IMR-90 (cell line): ENCODE measurements around the gene SRP9.
"Not testable (repeated sequence)": the region's sequence is repeated elsewhere in the genome, so short reads cannot be mapped to it uniquely, and the experiment has no call there.

Experiments used
- BHLHE40 ChIP-seq: fragments of 150-350 bp; IDR thresholded peaks from 2 replicates; pipeline ENCODE4 v1.6.1; 2016; ENCODE audit warnings: mild to moderate bottlenecking, low read depth, low read length
- CEBPB ChIP-seq: IDR thresholded peaks from 2 replicates; pipeline ENCODE4 v1.6.1; 2012; ENCODE audit warnings: low read depth, low read length, improper control_type of control experiment
- CTCF ChIP-seq: conservative IDR thresholded peaks from 2 replicates; pipeline ENCODE4 v1.5.1; 2012; ENCODE audit warnings: mild to moderate bottlenecking, low read depth, low read length, improper control_type of control experiment
- FOS ChIP-seq: fragments of 150-350 bp; IDR thresholded peaks from 2 replicates; pipeline ENCODE4 v1.6.1; 2016; ENCODE audit warnings: low read depth, low read length
- MAFK ChIP-seq: IDR thresholded peaks from 2 replicates; pipeline ENCODE4 v1.6.1; 2012; ENCODE audit warnings: low read depth, low read length, improper control_type of control experiment
- MAZ ChIP-seq: IDR thresholded peaks from 2 replicates; pipeline ENCODE4 v1.6.1; 2012; ENCODE audit warnings: low read depth, mild to moderate bottlenecking, low read length, improper control_type of control experiment, moderate library complexity, borderline replicate concordance
- MXI1 ChIP-seq: IDR thresholded peaks from 2 replicates; pipeline ENCODE4 v1.6.1; 2012; ENCODE audit warnings: low read depth, mild to moderate bottlenecking, low read length, moderate library complexity, borderline replicate concordance
- NFE2L2 ChIP-seq: fragments of 150-350 bp; IDR thresholded peaks from 2 replicates; pipeline ENCODE4 v1.6.1; 2016; ENCODE audit warnings: low read depth, mild to moderate bottlenecking, low read length
- POLR2A ChIP-seq: IDR thresholded peaks from 2 replicates; pipeline ENCODE4 v1.6.1; 2012; ENCODE audit warnings: mild to moderate bottlenecking, low read depth, low read length
- RAD21 ChIP-seq: IDR thresholded peaks from 2 replicates; pipeline ENCODE4 v1.6.1; 2012; ENCODE audit warnings: low read length, improper control_type of control experiment
- RFX5 ChIP-seq: IDR thresholded peaks from 2 replicates; pipeline ENCODE4 v1.8.0; 2012; ENCODE audit warnings: low read depth, mild to moderate bottlenecking, low read length, moderate library complexity
- USF2 ChIP-seq: fragments of 150-350 bp; IDR thresholded peaks from 2 replicates; pipeline ENCODE4 v1.6.1; 2017; ENCODE audit warnings: mild to moderate bottlenecking, antibody characterized with exemption, low read length, low read depth
- TF ChIP-seq, protein P1 (sequence below): fragments of 150-350 bp; IDR thresholded peaks from 2 replicates; pipeline ENCODE4 v1.6.1; 2016; ENCODE audit warnings: low read depth, mild to moderate bottlenecking, low read length, moderate library complexity, borderline replicate concordance

GRCh38 chr1:225806736-225807135, 29.1 kb downstream of the SRP9 start:
- TF ChIP-seq CTCF, MAFK, POLR2A, FOS, BHLHE40, CEBPB, RAD21, MAZ, NFE2L2, MXI1, RFX5, USF2: not testable (repeated sequence)
- TF ChIP-seq, protein P1, sequence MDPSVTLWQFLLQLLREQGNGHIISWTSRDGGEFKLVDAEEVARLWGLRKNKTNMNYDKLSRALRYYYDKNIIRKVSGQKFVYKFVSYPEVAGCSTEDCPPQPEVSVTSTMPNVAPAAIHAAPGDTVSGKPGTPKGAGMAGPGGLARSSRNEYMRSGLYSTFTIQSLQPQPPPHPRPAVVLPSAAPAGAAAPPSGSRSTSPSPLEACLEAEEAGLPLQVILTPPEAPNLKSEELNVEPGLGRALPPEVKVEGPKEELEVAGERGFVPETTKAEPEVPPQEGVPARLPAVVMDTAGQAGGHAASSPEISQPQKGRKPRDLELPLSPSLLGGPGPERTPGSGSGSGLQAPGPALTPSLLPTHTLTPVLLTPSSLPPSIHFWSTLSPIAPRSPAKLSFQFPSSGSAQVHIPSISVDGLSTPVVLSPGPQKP, result not testable (repeated sequence)
